Measurements from ENCODE around the gene RNFT1.
"Not testable (repeated sequence)": the region's sequence is repeated elsewhere in the genome, so short reads cannot be mapped to it uniquely, and the experiment has no call there.

RNFT1 gene

DNA sequence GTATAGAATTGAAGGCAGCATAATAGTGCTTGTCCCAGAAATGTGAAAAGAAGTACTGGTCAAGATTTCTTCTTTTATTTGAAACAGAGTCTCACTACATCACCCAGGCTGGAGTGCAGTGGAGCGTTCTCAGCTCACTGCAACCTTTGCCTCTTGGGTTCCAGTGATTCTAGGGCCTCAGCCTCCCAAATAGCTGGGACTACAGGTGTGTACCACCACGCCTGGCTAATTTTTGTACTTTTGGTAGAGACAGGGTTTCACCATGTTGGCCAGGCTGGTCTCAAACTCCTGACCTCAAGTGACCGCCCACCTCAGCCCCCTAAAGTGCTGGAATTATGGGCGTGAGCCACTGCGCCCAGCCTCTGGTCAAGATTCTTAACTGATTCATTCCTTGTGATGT is 43.9 kb downstream of the RNFT1 start:
- not testable (repeated sequence) for H3K9ac ChIP-seq; H3K79me2 ChIP-seq; H3K27me3 ChIP-seq (ENCODE audit: control insufficient read depth, insufficient read depth, low read length); H3K4me1 ChIP-seq; H3K36me3 ChIP-seq (ENCODE audit: control insufficient read depth, insufficient read depth, low read length); H2AFZ ChIP-seq; H3K9me3 ChIP-seq (ENCODE audit: control insufficient read depth, low read length); H3K4me2 ChIP-seq (ENCODE audit: low read length); H3K4me3 ChIP-seq (ENCODE audit: low read depth, low read length); H3K27ac ChIP-seq

DNA sequence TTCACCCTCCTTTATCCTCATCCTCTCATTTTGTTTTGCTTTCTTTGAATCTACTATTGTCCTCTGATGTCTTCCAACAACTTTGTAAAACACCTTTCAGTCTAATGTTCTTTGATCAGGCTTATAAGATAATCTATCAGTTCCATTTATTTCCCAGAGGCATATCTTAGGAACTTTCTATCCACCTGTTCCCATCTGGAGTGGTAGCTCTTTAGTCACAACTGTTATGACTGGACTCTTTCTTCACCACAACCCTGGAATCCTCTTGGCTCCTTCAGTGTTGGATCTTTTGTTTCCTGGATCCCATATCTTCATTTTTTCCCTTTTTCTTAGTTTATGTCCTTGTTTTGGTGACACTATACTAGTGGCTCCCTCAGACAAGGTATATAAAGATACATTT is 48.1 kb downstream of the RNFT1 start:
- TF ChIP-seq, protein P1, sequence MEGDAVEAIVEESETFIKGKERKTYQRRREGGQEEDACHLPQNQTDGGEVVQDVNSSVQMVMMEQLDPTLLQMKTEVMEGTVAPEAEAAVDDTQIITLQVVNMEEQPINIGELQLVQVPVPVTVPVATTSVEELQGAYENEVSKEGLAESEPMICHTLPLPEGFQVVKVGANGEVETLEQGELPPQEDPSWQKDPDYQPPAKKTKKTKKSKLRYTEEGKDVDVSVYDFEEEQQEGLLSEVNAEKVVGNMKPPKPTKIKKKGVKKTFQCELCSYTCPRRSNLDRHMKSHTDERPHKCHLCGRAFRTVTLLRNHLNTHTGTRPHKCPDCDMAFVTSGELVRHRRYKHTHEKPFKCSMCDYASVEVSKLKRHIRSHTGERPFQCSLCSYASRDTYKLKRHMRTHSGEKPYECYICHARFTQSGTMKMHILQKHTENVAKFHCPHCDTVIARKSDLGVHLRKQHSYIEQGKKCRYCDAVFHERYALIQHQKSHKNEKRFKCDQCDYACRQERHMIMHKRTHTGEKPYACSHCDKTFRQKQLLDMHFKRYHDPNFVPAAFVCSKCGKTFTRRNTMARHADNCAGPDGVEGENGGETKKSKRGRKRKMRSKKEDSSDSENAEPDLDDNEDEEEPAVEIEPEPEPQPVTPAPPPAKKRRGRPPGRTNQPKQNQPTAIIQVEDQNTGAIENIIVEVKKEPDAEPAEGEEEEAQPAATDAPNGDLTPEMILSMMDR (IDR thresholded peaks at IDR 0.05): no peak
- H3K4me1 ChIP-seq: no peaks in the 10 kb centered on the region
- no peak overlapping the region for H3K27ac ChIP-seq
- no peak overlapping the region for H2AFZ ChIP-seq
- H3K4me3 ChIP-seq (ENCODE audit: low read depth, low read length): no peak overlapping the region
- H3K9ac ChIP-seq: no peak overlapping the region
- H3K79me2 ChIP-seq: peaks cover 5% of the 10 kb centered on the region
- H3K27me3 ChIP-seq (ENCODE audit: control insufficient read depth, insufficient read depth, low read length): no peaks in the 10 kb centered on the region
- no peaks in the 10 kb centered on the region for H3K9me3 ChIP-seq (ENCODE audit: control insufficient read depth, low read length)
- no peaks in the 10 kb centered on the region for H3K36me3 ChIP-seq (ENCODE audit: control insufficient read depth, insufficient read depth, low read length)
- no peak overlapping the region for H3K4me2 ChIP-seq (ENCODE audit: low read length)

DNA sequence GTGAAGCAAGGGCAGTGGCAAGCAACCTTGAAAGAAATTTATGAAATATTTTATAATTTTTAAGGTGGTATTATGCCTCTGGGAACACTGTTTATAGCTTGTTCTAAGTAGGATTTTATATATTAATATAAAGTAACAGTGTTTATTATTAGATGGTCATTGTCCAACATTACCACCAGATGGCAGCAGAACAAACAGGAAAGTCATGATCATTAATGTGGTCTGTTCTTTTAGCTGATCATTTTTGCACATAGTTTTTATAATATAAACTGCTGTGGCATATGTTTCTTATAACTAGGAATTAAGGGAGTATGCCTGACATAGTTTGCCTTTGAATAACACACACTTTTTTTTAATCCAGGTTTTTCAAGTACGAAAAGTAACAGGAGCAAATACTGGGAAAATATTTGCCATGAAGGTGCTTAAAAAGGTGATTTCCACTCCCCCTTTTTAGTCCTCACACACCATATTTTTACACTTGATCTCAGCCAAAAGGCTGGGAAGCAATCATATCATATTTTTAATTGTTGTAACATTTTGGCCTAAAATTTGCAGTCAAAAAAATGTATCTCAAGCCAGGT is 50.2 kb downstream of the RNFT1 start:
- Histone ChIP-seq H3K27me3 (ENCODE audit: control insufficient read depth, insufficient read depth, low read length) (no peaks in the 10 kb centered on the region), H3K36me3 (ENCODE audit: control insufficient read depth, insufficient read depth, low read length) (no peaks in the 10 kb centered on the region), H3K9me3 (ENCODE audit: control insufficient read depth, low read length) (no peaks in the 10 kb centered on the region), H2AFZ (no peak overlapping the region), H3K79me2 (no peaks in the 10 kb centered on the region), H3K4me2 (ENCODE audit: low read length) (no peak overlapping the region), H3K4me1 (no peaks in the 10 kb centered on the region), H3K9ac (no peak overlapping the region), H3K4me3 (ENCODE audit: low read depth, low read length) (no peak overlapping the region), H3K27ac (no peak overlapping the region)
- TF ChIP-seq, protein P1 (IDR thresholded peaks at IDR 0.05): peak; percentile 70

DNA sequence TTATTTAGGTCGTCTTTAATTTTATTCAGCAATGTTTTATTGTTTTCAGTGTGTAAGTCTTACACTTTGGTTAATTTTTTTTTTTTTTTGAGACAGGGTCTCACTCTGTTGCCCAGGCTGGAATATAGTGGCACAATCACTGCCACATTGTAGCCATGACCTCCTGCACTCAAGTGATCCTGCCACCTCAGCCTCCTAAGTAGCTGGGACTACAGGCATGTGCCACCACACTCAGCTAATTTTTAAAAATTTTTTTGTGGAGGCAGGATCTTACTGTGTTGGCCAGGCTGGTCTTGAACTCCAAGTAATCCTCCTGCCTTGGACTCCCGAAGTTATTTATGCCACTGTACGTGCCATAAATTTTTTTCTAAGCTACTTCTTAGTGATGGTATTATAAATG is 57.1 kb downstream of the RNFT1 start:
- peaks cover 38% of the 10 kb centered on the region for H3K79me2 ChIP-seq
- no peak overlapping the region for H3K4me2 ChIP-seq (ENCODE audit: low read length)
- no peak overlapping the region for H3K9ac ChIP-seq
- no peaks in the 10 kb centered on the region for H3K4me1 ChIP-seq
- no peaks in the 10 kb centered on the region for H3K9me3 ChIP-seq (ENCODE audit: control insufficient read depth, low read length)
- no peaks in the 10 kb centered on the region for H3K36me3 ChIP-seq (ENCODE audit: control insufficient read depth, insufficient read depth, low read length)
- H3K4me3 ChIP-seq (ENCODE audit: low read depth, low read length): no peak overlapping the region
- no peak overlapping the region for H3K27ac ChIP-seq
- no peaks in the 10 kb centered on the region for H3K27me3 ChIP-seq (ENCODE audit: control insufficient read depth, insufficient read depth, low read length)
- no peak overlapping the region for H2AFZ ChIP-seq
- TF ChIP-seq, protein P1 (IDR thresholded peaks at IDR 0.05): no peak

DNA sequence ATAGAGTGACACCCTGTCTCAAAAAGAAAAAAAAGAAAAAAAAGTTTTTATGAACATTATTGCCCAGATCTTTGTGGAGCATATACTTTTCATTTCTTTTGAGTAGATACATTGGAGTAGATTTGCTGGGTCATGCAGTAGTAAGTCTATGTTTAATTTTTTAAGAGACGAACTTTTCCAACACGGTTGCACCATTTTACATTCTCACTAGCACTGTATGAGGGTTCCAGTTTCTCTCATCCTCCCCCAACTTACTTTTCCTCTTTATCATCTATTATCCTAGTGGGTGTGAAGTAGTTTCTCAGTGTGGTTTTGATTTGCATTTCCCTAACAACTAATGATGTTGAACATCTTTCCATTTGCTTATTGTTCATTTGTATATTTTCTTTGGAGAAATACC is 61.1 kb downstream of the RNFT1 start:
- no peaks in the 10 kb centered on the region for H3K9me3 ChIP-seq (ENCODE audit: control insufficient read depth, low read length)
- no peak overlapping the region for H2AFZ ChIP-seq
- H3K36me3 ChIP-seq (ENCODE audit: control insufficient read depth, insufficient read depth, low read length): no peaks in the 10 kb centered on the region
- TF ChIP-seq, protein P1 (IDR thresholded peaks at IDR 0.05): no peak
- no peaks in the 10 kb centered on the region for H3K4me1 ChIP-seq
- no peak overlapping the region for H3K4me3 ChIP-seq (ENCODE audit: low read depth, low read length)
- no peak overlapping the region for H3K4me2 ChIP-seq (ENCODE audit: low read length)
- H3K27ac ChIP-seq: no peak overlapping the region
- H3K27me3 ChIP-seq (ENCODE audit: control insufficient read depth, insufficient read depth, low read length): no peaks in the 10 kb centered on the region
- H3K79me2 ChIP-seq: peaks cover 57% of the 10 kb centered on the region
- no peak overlapping the region for H3K9ac ChIP-seq

Data from parathyroid adenoma (tissue), 2 donors.